Thoracic aorta (tissue), 2 donors: ENCODE measurements around the gene KHNYN. TPM values are rescaled to one million over a fixed set of nuclear protein-coding genes. Genes with fewer than 3 reads are reported as not detected.
"Not testable (repeated sequence)": the region's sequence is repeated elsewhere in the genome, so short reads cannot be mapped to it uniquely, and the experiment has no call there.

Experiments used
- ATAC-seq: fragments of 150-250 bp; one replicate; pipeline ENCODE4 v1.8.0; 2017; ENCODE audit warnings: low read depth; ENCODE audit not compliant: insufficient number of reproducible peaks, low FRiP score
- DNase-seq: peaks from one replicate; pipeline ENCODE4 v3.0.0-alpha.2; 2020; ENCODE audit warnings: low spot score
- H3K27ac ChIP-seq, 2 donors: fragments of 200-600 bp; sonication (generic); 1 replicate in 1 of 2; 2 replicates in 1 of 2; pipeline ENCODE4 v1.5.1; 2016; ENCODE audit warnings: mild to moderate bottlenecking in 2 of 2, moderate library complexity in 2 of 2
- H3K27me3 ChIP-seq: fragments of 200-600 bp; sonication (generic); replicated peaks from 2 replicates; pipeline ENCODE4 v1.6.0; 2016; ENCODE audit warnings: mild to moderate bottlenecking; ENCODE audit not compliant: insufficient read depth
- H3K36me3 ChIP-seq: fragments of 200-600 bp; sonication (generic); one replicate; pipeline ENCODE4 v1.5.1; 2016
- H3K4me1 ChIP-seq, 2 donors: fragments of 200-600 bp; sonication (generic); 1 replicate in 1 of 2; 2 replicates in 1 of 2; pipeline versions ENCODE4 v1.5.1 to v1.6.0; 2016; ENCODE audit warnings: low read depth in 2 of 2, mild to moderate bottlenecking in 1 of 2; ENCODE audit not compliant: control insufficient read depth in 1 of 2
- H3K4me3 ChIP-seq: fragments of 200-600 bp; sonication (generic); 2 replicates; pipeline ENCODE4 v1.5.1; 2016; ENCODE audit warnings: mild to moderate bottlenecking
- H3K9me3 ChIP-seq: fragments of 200-600 bp; sonication (generic); 2 replicates; pipeline ENCODE4 v1.5.1; 2016
- total RNA-seq, 2 donors: library from RNA; depleted of rRNA; stranded (reverse); fragments of >200 nt; gene quantifications; one replicate each; pipeline versions ENCODE4 v1.1.0 to v1.2.3, GENCODE V29; 2016
- TF ChIP-seq, protein P1 (sequence below): fragments of 200-600 bp; sonication (generic); IDR thresholded peaks from one replicate; pipeline ENCODE4 v1.5.1; 2019; ENCODE audit warnings: antibody characterized with exemption

The KHNYN gene
- total RNA-seq, 2 donors from 2014 or later, result 62.8 to 71.6 TPM

DNA sequence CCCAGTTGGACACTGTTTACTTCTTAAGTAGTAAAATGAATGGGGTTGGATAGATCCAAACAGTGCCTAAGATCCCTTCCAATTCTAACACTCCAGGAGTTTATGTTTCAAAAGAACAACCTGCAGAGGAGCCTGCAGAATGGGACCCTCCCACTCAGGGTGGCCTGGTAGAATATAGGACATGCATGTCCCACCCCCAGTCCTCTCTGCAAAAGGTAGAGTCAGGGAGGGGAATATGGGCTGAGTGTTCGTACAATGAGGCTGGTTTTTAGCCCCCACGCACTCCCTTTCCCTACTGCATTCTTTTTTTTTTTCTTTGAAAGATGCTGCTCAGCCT lies 42.8 kb upstream of the KHNYN start:
- no peak for DNase-seq
- Histone ChIP-seq H3K36me3 (no peaks in the 10 kb centered on the region), H3K27ac (no peak overlapping the region), H3K9me3 (no peaks in the 10 kb centered on the region), H3K4me1 (no peaks in the 10 kb centered on the region), H3K27me3 (no peaks in the 10 kb centered on the region), H3K4me3 (no peak overlapping the region)
- no peak for ATAC-seq
- TF ChIP-seq, protein P1, sequence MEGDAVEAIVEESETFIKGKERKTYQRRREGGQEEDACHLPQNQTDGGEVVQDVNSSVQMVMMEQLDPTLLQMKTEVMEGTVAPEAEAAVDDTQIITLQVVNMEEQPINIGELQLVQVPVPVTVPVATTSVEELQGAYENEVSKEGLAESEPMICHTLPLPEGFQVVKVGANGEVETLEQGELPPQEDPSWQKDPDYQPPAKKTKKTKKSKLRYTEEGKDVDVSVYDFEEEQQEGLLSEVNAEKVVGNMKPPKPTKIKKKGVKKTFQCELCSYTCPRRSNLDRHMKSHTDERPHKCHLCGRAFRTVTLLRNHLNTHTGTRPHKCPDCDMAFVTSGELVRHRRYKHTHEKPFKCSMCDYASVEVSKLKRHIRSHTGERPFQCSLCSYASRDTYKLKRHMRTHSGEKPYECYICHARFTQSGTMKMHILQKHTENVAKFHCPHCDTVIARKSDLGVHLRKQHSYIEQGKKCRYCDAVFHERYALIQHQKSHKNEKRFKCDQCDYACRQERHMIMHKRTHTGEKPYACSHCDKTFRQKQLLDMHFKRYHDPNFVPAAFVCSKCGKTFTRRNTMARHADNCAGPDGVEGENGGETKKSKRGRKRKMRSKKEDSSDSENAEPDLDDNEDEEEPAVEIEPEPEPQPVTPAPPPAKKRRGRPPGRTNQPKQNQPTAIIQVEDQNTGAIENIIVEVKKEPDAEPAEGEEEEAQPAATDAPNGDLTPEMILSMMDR, result no peak

DNA sequence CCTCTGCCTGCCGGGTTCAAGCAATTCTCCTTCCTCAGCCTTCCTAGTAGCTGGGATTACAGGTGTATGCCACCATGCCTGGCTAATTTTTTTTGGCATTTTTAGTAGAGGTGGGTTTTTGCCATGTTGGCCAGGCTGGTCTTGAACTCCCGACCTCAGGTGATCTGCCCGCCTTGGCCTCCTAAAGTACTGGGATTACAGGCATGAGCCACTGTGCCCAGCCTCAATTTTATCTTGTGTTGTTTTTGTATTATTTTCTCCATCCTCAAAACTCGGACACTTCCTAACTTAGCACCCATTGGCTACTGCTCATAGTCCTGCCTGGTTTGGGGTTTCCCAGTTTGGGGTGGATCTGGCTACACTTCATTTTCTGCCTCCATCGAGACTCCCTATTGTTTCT lies 42.2 kb upstream of the KHNYN start:
- ATAC-seq, H3K4me3 ChIP-seq, H3K4me1 ChIP-seq, H3K27ac ChIP-seq, H3K9me3 ChIP-seq, DNase-seq, H3K36me3 ChIP-seq, H3K27me3 ChIP-seq: not testable (repeated sequence)

DNA sequence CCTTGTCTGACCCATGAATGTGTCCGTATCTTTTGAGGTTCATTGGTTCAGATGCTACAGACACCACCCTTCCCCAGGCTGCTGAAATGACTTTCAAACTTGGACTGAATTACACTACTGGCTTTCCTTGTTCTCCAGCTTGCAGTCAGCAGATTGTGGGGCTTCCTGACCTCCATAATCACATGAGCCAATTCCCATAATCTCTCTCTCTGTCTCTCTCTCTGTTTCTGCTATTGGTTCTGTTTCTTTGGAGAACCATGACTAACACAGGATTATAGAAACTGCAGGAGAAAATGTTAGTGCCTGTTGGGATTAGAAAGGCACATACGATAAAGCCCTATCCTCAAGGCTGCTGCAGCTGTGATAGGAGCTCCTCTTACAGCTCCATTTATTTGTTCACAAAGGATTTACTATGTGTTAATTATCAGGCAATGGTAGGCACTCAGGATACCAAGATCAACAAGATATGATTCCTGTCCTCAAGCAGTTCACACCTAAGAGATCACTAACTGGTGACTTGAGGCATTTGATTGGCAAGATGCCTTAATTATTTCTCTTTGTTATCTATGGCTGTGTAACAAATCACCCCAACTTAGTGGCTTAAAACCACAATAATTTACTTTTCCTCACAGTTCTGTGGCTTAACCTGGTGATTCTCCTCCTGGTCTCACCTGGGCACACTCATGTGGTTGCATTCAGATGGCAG lies 41.1 kb upstream of the KHNYN start:
- no peaks in the 10 kb centered on the region for H3K27me3 ChIP-seq
- DNase-seq, result no peak
- H3K36me3 ChIP-seq, result no peaks in the 10 kb centered on the region
- ATAC-seq, result no peak
- no peak overlapping the region for H3K27ac ChIP-seq
- H3K9me3 ChIP-seq, result no peaks in the 10 kb centered on the region
- no peaks in the 10 kb centered on the region for H3K4me1 ChIP-seq
- no peak overlapping the region for H3K4me3 ChIP-seq
- TF ChIP-seq, protein P1, result no peak

DNA sequence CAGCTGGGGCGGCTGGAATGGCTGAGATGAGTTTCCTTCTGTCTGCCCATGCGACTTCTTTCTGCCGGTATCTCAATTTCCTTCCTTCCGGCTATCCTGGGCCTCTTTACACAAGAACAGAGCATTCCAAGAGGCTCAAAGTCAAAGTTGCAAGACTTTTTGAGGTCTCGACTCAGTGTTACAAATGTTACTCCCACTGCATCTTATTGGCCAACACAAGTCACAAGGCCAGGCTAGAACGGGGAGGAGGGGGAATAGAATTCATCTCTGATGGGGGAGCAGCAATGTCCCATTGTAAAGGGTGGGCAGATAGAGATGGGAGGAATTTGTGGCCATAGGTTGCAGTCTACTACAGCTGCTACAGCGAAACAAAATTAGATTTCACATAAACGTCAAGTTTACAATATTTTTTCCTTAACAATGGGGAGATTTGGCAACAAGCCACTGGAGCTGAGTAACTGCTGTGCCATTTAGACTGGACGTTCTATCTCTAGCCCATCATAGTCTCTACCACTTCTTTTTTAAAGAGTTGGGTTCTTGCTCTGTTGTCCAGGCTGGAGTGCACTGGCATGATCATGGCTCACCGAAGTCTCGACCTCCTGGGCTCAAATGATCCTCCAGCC lies 40.4 kb upstream of the KHNYN start:
- Histone ChIP-seq H3K27ac (no peak overlapping the region), H3K9me3 (no peaks in the 10 kb centered on the region), H3K4me1 (no peaks in the 10 kb centered on the region), H3K36me3 (no peaks in the 10 kb centered on the region), H3K27me3 (no peaks in the 10 kb centered on the region), H3K4me3 (no peak overlapping the region)
- ATAC-seq (no peak), DNase-seq (no peak)
- TF ChIP-seq, protein P1, result no peak

DNA sequence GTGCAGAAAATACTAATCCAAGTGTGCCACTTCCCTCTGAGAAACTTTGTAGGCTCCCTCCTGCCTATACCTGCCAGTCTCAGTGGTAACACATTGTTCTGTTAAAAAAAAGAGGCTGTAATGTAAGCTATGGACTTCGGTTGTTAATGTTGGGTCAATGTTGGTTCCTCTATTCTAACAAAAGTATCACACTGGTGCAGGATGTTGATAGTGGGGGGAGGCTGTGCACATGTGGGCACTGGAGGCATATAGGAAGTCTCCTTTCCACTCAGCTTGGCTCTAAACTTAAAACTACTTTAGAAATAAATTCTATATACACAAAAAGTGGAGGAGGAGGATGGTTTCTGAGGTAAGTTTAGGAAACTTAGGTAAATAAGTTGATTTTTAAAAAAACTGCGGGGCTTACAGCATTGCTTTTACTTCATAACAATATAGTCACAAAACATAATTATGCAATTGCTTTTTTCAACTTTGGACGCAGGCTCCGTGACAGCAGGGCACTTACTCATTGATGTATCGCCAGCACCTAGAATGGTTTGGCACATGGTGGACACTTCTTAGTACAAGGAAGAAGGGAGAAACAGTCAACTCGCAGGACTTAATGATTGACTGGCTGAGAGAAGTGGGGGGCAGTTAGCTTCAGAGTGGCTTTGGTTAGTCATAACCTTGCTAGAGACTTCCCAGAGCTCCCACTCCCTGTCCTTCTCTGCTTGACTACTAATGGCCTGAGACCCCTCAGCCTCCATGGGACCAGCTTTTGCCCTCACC lies 38.9 kb upstream of the KHNYN start:
- ATAC-seq, result no peak
- H3K4me3 ChIP-seq, result no peak overlapping the region
- no peaks in the 10 kb centered on the region for H3K36me3 ChIP-seq
- no peak for DNase-seq
- no peaks in the 10 kb centered on the region for H3K27me3 ChIP-seq
- no peak overlapping the region for H3K27ac ChIP-seq
- H3K4me1 ChIP-seq, result no peaks in the 10 kb centered on the region
- TF ChIP-seq, protein P1, result no peak
- no peaks in the 10 kb centered on the region for H3K9me3 ChIP-seq
